HG03108 (cell line): ENCODE data around the gene ALDH16A1.

Source experiments
- ATAC-seq: cut with Tn5 transposase; IDR thresholded peaks from one replicate; pipeline ENCODE4 v1.9.1; 2021; ENCODE audit warnings: moderate library complexity; ENCODE audit not compliant: unreplicated experiment

ALDH16A1 gene

GRCh38 chr19:49423071-49423984, 29.7 kb upstream of the ALDH16A1 start, which contains the start of gene PTH2:
Gene PTH2 (minus strand): TSS chr19:49423441. CDS start chr19:49423339, 102 bp downstream.
- ATAC-seq: no peak

GRCh38 chr19:49423985-49424303, 29.1 kb upstream of the ALDH16A1 start:
- no peak for ATAC-seq

GRCh38 chr19:49425178-49425577, 27.8 kb upstream of the ALDH16A1 start, which contains the start of gene GFY:
Gene GFY (plus strand): TSS chr19:49425388. CDS start chr19:49426431, 1,043 bp downstream.
- no peak for ATAC-seq

- no peak for ATAC-seq
Measured at GRCh38 chr19:49425922-49426592, 27.0 kb upstream of the ALDH16A1 start.

GRCh38 chr19:49427339-49427738, 25.7 kb upstream of the ALDH16A1 start:
- ATAC-seq: no peak

- ATAC-seq: no peak
Measured at GRCh38 chr19:49427855-49428546, 25.0 kb upstream of the ALDH16A1 start.

- no peak for ATAC-seq
Measured at GRCh38 chr19:49428547-49429451, 24.2 kb upstream of the ALDH16A1 start.

GRCh38 chr19:49430172-49430677, 22.8 kb upstream of the ALDH16A1 start:
- ATAC-seq: no peak

- no peak for ATAC-seq
Measured at GRCh38 chr19:49430678-49431329, 22.2 kb upstream of the ALDH16A1 start.

- no peak for ATAC-seq
Measured at GRCh38 chr19:49431330-49431749, 21.7 kb upstream of the ALDH16A1 start.

GRCh38 chr19:49432141-49433073, 20.6 kb upstream of the ALDH16A1 start:
- no peak for ATAC-seq

GRCh38 chr19:49433240-49433901, 19.7 kb upstream of the ALDH16A1 start:
- no peak for ATAC-seq

GRCh38 chr19:49434907-49435583, 18.0 kb upstream of the ALDH16A1 start:
- ATAC-seq: no peak

GRCh38 chr19:49435670-49436069, 17.4 kb upstream of the ALDH16A1 start:
- no peak for ATAC-seq

- no peak for ATAC-seq
Measured at GRCh38 chr19:49436381-49437017, 16.5 kb upstream of the ALDH16A1 start.

- no peak for ATAC-seq
Measured at GRCh38 chr19:49437231-49437630, 15.8 kb upstream of the ALDH16A1 start.

- no peak for ATAC-seq
Measured at GRCh38 chr19:49438261-49438660, 14.8 kb upstream of the ALDH16A1 start.
